ENCODE measurements around the gene MSX1. TPM values are rescaled to one million over a fixed set of nuclear protein-coding genes. Genes with fewer than 3 reads are reported as not detected.

MSX1 gene
- total and polyA plus RNA-seq, 2 experiments from 2014 or later: 0.61 TPM; not detected in 1

- TF ChIP-seq ZNF114 (CRISPR knock-in tag; IDR thresholded peaks at IDR 0.05): no peak
- TF ChIP-seq NANOG (IDR thresholded peaks at IDR 0.05; ENCODE audit: borderline replicate concordance): no peak
- no peak for TF ChIP-seq ZNF462 (CRISPR knock-in tag; IDR thresholded peaks at IDR 0.05)
- no peak for TF ChIP-seq ETS1 (IDR thresholded peaks at IDR 0.05)
- no peak for TF ChIP-seq STAT1 (IDR thresholded peaks at IDR 0.05; ENCODE audit: unreplicated experiment)
- TF ChIP-seq CREB1 (CRISPR knock-in tag; IDR thresholded peaks at IDR 0.05; ENCODE audit: low read depth): no peak
- TF ChIP-seq REST (IDR thresholded peaks at IDR 0.05; ENCODE audit: unreplicated experiment): no peak
- no peak for TF ChIP-seq EZH2 (IDR thresholded peaks at IDR 0.05; ENCODE audit: low read depth, unreplicated experiment)
- no peak for TF ChIP-seq ZNF331 (CRISPR knock-in tag; IDR thresholded peaks at IDR 0.05; ENCODE audit: low read depth)
- TF ChIP-seq CTCF (conservative IDR thresholded peaks at IDR 0.05; ENCODE audit: low read depth in 2 of 2): no peak
- TF ChIP-seq JUNB (IDR thresholded peaks at IDR 0.05; ENCODE audit: unreplicated experiment): no peak
- Histone ChIP-seq H3K27me3 (ENCODE audit: insufficient read depth) (peaks cover 100% of the 10 kb centered on the region), H3K9me2 (ENCODE audit: insufficient read depth) (no peaks in the 10 kb centered on the region), H3F3A (replicated peaks; ENCODE audit: low read depth) (peaks cover 8% of the 10 kb centered on the region), H2AFZ (no peak overlapping the region), H3K4me2 (no peak overlapping the region), H3K36me3 (ENCODE audit: insufficient read depth) (no peaks in the 10 kb centered on the region; the same call in 1 of the 2 replicates), H3K79me2 (replicated peaks; ENCODE audit: insufficient read depth) (no peaks in the 10 kb centered on the region), H4K20me1 (replicated peaks; ENCODE audit: insufficient read depth) (peaks cover 59% of the 10 kb centered on the region), H3K4me1 (ENCODE audit: insufficient read depth) (peaks cover 52% of the 10 kb centered on the region), H3K4me3 (no peak overlapping the region), H3K27ac (ENCODE audit: low read depth) (no peak overlapping the region)
- DNase-seq (ENCODE audit: low spot score) (no peak), ATAC-seq (no peak)
- no peak overlapping the region for H3K27ac Mint-ChIP-seq
- peak overlapping the region; percentile 4; the same call in 1 of the 3 replicates for H3K4me3 Mint-ChIP-seq
- H3K4me1 Mint-ChIP-seq: peaks cover 44% of the 10 kb centered on the region
- peaks cover 5% of the 10 kb centered on the region; the same call in 1 of the 3 replicates for H3K9me3 Mint-ChIP-seq
- H3K36me3 Mint-ChIP-seq (ENCODE audit: low read depth): no peaks in the 10 kb centered on the region; the same call in 2 of the 3 replicates
- H3K27me3 Mint-ChIP-seq (ENCODE audit: insufficient read depth, low read depth, poor library complexity): peaks cover 25% of the 10 kb centered on the region
Observed at GRCh38 chr4:4868040-4868757, 8.7 kb downstream of the MSX1 start.

Measured in GM23338 (cell line).